Prostate gland (tissue), 2 donors: ENCODE measurements around the gene MAN2B2. TPM values are rescaled to one million over a fixed set of nuclear protein-coding genes. Genes with fewer than 3 reads are reported as not detected.

Source experiments
- DNase-seq: peaks from one replicate; pipeline ENCODE4 v3.0.0-alpha.2; 2019; ENCODE audit warnings: low spot score
- H3K27ac ChIP-seq, 2 donors: fragments of 200-600 bp; sonication (generic); 2 replicates each; pipeline ENCODE4 v1.5.1; 2017 to 2019
- H3K27me3 ChIP-seq: fragments of 200-600 bp; sonication (generic); replicated peaks from 2 replicates; pipeline ENCODE4 v1.5.1; 2019; ENCODE audit not compliant: insufficient read depth
- H3K36me3 ChIP-seq, 2 donors: fragments of 200-600 bp; sonication (generic); 1 replicate in 1 of 2; 2 replicates in 1 of 2; pipeline versions ENCODE4 v1.5.1 to v1.8.1; 2017 to 2019
- H3K4me1 ChIP-seq: fragments of 200-600 bp; sonication (generic); replicated peaks from 2 replicates; pipeline ENCODE4 v1.5.1; 2019
- H3K4me3 ChIP-seq, 2 donors: fragments of 200-600 bp; sonication (generic); 2 replicates each; pipeline ENCODE4 v1.5.1; 2017 to 2019
- H3K9me3 ChIP-seq: fragments of 200-600 bp; sonication (generic); 2 replicates; pipeline ENCODE4 v1.5.1; 2017
- CTCF ChIP-seq, 4 experiments: fragments of 200-600 bp in 2 of 4; fragments of 450-650 bp in 2 of 4; sonication (generic) in 2 of 4; IDR thresholded peaks; 1 replicate in 3 of 4; 2 replicates in 1 of 4; pipeline ENCODE4 v1.5.1; 2016 to 2019; ENCODE audit warnings: antibody characterized with exemption in 4 of 4, mild to moderate bottlenecking in 2 of 4, moderate library complexity in 2 of 4
- POLR2A ChIP-seq: fragments of 450-650 bp; IDR thresholded peaks from one replicate; pipeline ENCODE4 v1.6.1; 2016; ENCODE audit warnings: antibody characterized with exemption, mild to moderate bottlenecking
- POLR2AphosphoS5 ChIP-seq: sonication (generic); formaldehyde crosslinking; IDR thresholded peaks from one replicate; pipeline ENCODE4 v1.6.1; 2017; ENCODE audit warnings: antibody characterized with exemption
- WGBS: methylation state at CpG from one replicate; pipeline ENCODE4 v1.1.5; 2018; 5-methylcytosine and 5-hydroxymethylcytosine counted together
- intact Hi-C: fragments of 100-400 bp; cut with DNase I; formaldehyde crosslinking; loops from one replicate; pipeline ENCODE4 v1.14.2; 2022
- total RNA-seq, 2 donors: library from RNA; depleted of rRNA; stranded (reverse); fragments of >200 nt; gene quantifications; one replicate each; pipeline ENCODE4 v1.1.0, GENCODE V29; 2016

MAN2B2 gene
- total RNA-seq, 2 donors from 2014 or later, result 52.7 to 69.5 TPM

DNA sequence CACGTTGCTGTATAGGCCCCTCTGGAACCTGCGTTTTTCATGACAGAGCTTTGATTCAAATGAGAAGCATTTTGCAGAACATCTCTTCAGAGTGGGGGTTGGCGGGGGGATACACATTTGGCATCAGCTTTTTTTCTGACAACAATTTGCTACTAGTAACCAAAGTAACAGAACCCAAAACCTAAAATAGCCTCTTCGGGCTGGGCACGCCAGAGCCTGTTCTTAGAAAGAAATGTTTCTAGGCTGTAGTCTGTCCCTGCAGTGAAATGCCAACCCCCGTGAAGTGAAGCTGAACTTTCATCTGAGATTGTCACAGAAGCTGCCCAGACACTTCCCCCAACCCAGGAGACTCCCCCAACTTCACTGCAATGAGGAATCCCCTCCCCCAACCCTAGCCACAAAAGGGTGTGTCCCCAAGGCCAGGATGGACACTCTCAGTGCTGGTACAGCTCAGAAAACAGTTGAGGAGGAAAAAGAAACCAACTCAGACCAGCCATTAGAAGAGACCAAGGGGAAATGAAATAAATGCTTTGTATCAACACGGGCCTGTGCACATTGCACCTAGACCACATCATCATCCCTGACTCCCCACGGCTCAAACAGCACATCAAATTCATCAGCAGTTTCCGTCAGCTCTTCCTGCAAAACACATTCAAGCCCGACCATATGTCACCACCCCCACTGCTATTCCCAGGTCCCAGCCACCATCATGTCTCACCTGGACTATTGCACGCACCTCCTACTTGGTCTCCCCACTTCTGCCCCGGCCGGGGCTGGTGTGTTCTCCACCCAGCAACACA is 8.4 kb upstream of the MAN2B2 start:
- intact Hi-C loops, result no loop called here
- H3K4me3 ChIP-seq, result no peak overlapping the region
- no peaks in the 10 kb centered on the region for H3K9me3 ChIP-seq
- no peaks in the 10 kb centered on the region for H3K36me3 ChIP-seq
- H3K27ac ChIP-seq, result no peak overlapping the region
- DNase-seq, result no peak
- WGBS, result 64% methylated on average over 13 of the region's 13 CpGs
- H3K27me3 ChIP-seq, result no peaks in the 10 kb centered on the region
- H3K4me1 ChIP-seq, result peaks cover 5% of the 10 kb centered on the region
- TF ChIP-seq CTCF (IDR thresholded peaks at IDR 0.05) (no peak), POLR2AphosphoS5 (no peak), POLR2A (no peak)

- no peak overlapping the region for H3K4me3 ChIP-seq
- 100% methylated on average over 1 of the region's 1 CpG for WGBS
- H3K4me1 ChIP-seq, result peaks cover 5% of the 10 kb centered on the region
- no peaks in the 10 kb centered on the region for H3K36me3 ChIP-seq
- intact Hi-C loops, result no loop called here
- H3K27ac ChIP-seq, result no peak overlapping the region
- H3K9me3 ChIP-seq, result no peaks in the 10 kb centered on the region
- DNase-seq, result no peak
- H3K27me3 ChIP-seq, result no peaks in the 10 kb centered on the region
- TF ChIP-seq POLR2AphosphoS5 (no peak), CTCF (IDR thresholded peaks at IDR 0.05) (no peak), POLR2A (no peak)
Measured at GRCh38 chr4:6567218-6567617, 7.8 kb upstream of the MAN2B2 start.

GRCh38 chr4:6568148-6568547 is 6.8 kb upstream of the MAN2B2 start:
- TF ChIP-seq POLR2A, result no peak
- TF ChIP-seq POLR2AphosphoS5, result no peak
- no peak for TF ChIP-seq CTCF (IDR thresholded peaks at IDR 0.05)
- Histone ChIP-seq H3K9me3 (no peaks in the 10 kb centered on the region), H3K4me1 (peaks cover 5% of the 10 kb centered on the region), H3K27ac (no peak overlapping the region), H3K27me3 (no peaks in the 10 kb centered on the region), H3K36me3 (no peaks in the 10 kb centered on the region), H3K4me3 (no peak overlapping the region)
- intact Hi-C loops, result no loop called here
- no peak for DNase-seq
- WGBS, result 88% methylated on average over 7 of the region's 7 CpGs

- 77% methylated on average over 13 of the region's 13 CpGs for WGBS
- Histone ChIP-seq H3K27me3 (no peaks in the 10 kb centered on the region), H3K4me1 (peaks cover 5% of the 10 kb centered on the region), H3K9me3 (no peaks in the 10 kb centered on the region), H3K27ac (no peak overlapping the region), H3K4me3 (no peak overlapping the region), H3K36me3 (no peaks in the 10 kb centered on the region)
- intact Hi-C loops, result no loop called here
- TF ChIP-seq CTCF (IDR thresholded peaks at IDR 0.05) (no peak), POLR2A (no peak), POLR2AphosphoS5 (no peak)
- no peak for DNase-seq
Measured at GRCh38 chr4:6568689-6569332, 6.2 kb upstream of the MAN2B2 start.

DNA sequence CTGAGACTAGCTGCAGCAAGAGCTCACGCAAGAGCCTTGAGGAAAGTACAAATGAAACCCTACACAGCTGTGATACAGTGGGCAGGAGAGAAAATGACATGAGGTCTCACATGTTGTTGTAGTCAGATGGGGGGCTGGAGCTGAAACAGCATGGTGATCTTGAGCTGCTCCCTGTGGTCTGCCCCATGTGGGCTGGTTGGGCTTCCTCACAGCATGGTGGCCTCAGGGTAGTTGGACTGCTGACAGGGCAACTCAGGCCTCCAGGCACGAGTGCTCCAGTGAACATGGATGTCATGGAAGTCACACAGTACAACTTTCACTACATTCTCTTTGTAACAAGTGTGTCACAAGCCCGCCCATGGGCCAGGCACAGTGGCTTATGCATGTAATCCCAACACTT is 3.4 kb upstream of the MAN2B2 start:
- 89% methylated on average over 3 of the region's 3 CpGs for WGBS
- Histone ChIP-seq H3K27ac (no peak overlapping the region), H3K27me3 (no peaks in the 10 kb centered on the region), H3K4me1 (peaks cover 5% of the 10 kb centered on the region), H3K36me3 (no peaks in the 10 kb centered on the region), H3K4me3 (no peak overlapping the region), H3K9me3 (no peaks in the 10 kb centered on the region)
- intact Hi-C loops, result no loop called here
- no peak for DNase-seq
- TF ChIP-seq CTCF (IDR thresholded peaks at IDR 0.05) (no peak), POLR2A (no peak), POLR2AphosphoS5 (no peak)
